Body of pancreas (tissue), 4 donors: Measurements from ENCODE around the gene EPHA8.

Experiments used
- CTCF ChIP-seq, 7 experiments: fragments of 450-650 bp in 4 of 7; fragments of 200-600 bp in 3 of 7; sonication (generic) in 3 of 7; IDR thresholded peaks; one replicate each; pipeline ENCODE4 v1.5.1; 2016 to 2019; ENCODE audit warnings: antibody characterized with exemption in 7 of 7
- POLR2A ChIP-seq, 3 donors: fragments of 450-650 bp; IDR thresholded peaks; one replicate each; pipeline ENCODE4 v1.6.1; 2016; ENCODE audit warnings: antibody characterized with exemption in 3 of 3, mild to moderate bottlenecking in 2 of 3

GRCh38 chr1:22592919-22593790 lies 29.9 kb downstream of the EPHA8 start:
- no peak for TF ChIP-seq CTCF (IDR thresholded peaks at IDR 0.05)
- no peak for TF ChIP-seq POLR2A (IDR thresholded peaks at IDR 0.05)
